Colonic mucosa (tissue), 4 donors: ENCODE measurements around the gene TEC. TPM values are rescaled to one million over a fixed set of nuclear protein-coding genes. Genes with fewer than 3 reads are reported as not detected.

Experiments used
- DNase-seq: peaks from one replicate; pipeline ENCODE4 v3.0.0-alpha.2; 2020
- H3K27ac ChIP-seq: fragments of 200-600 bp; one replicate; pipeline ENCODE4 v1.8.0; 2021
- H3K27me3 ChIP-seq: fragments of 200-600 bp; one replicate; pipeline ENCODE4 v1.8.0; 2021
- H3K36me3 ChIP-seq: fragments of 200-600 bp; one replicate; pipeline ENCODE4 v1.8.0; 2021
- H3K4me1 ChIP-seq: fragments of 200-600 bp; one replicate; pipeline ENCODE4 v1.8.0; 2021; ENCODE audit warnings: mild to moderate bottlenecking
- H3K4me3 ChIP-seq: fragments of 200-600 bp; one replicate; pipeline ENCODE4 v1.8.0; 2021
- H3K9ac ChIP-seq, 2 donors: one replicate each; pipeline ENCODE4 v1.7.0; 2013; ENCODE audit warnings: control low read depth in 2 of 2, low read depth in 2 of 2, low read length in 2 of 2
- H3K9me3 ChIP-seq: fragments of 200-600 bp; one replicate; pipeline ENCODE4 v1.8.0; 2021
- intact Hi-C: fragments of 100-400 bp; cut with DNase I; formaldehyde crosslinking; loops from one replicate; pipeline ENCODE4 v1.14.1; 2022
- total RNA-seq, 2 donors: library from RNA; stranded (reverse); fragmentation: NEBNext Ultra II Directional in 1 of 2; extraction: Animal tissue kit (Norgen Biotek cat#: 25700) in 1 of 2; gene quantifications; one replicate each; pipeline ENCODE4 v1.2.1, GENCODE V29; 2021
- TF ChIP-seq, protein P1 (sequence below): fragments of 200-600 bp; IDR thresholded peaks from one replicate; pipeline ENCODE4 v1.8.0; 2022; ENCODE audit warnings: antibody characterized with exemption, mild to moderate bottlenecking
- donor health status: healthy.
- donor health status: DM: no; HTN: no; CAD: no.
- donor health status: DM: no; HTN: no; CAD: no.

The TEC gene
- total RNA-seq, 2 donors from 2014 or later, result 2.1 to 2.9 TPM

DNA sequence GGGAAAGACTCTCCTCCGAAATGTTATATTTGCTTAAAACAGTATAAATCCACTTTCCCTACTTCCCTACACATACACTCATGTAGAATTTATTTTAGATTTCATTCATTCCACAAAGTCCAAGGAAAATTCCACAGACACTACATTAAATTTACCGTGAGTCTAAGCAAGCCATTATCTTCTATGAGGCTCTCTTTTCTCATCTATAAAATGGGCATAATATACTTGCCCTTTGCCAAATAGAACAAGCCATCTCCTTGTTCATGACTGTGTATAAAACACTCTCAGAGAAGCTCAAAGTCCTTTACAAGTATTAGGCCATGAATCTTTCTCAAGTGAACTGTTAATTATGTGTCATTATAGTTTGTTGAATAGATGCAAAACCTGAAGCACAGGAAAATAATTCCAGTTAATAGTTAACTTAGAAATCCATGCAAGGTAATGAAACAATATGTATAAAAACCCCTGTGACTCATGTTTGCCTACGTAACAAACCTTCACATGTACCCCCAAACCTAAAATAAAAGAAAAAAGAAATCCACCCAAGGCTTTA, 10.7 kb downstream of the TEC start:
- H3K9me3 ChIP-seq, result no peaks in the 10 kb centered on the region
- no peak overlapping the region for H3K4me3 ChIP-seq
- H3K4me1 ChIP-seq, result no peaks in the 10 kb centered on the region
- intact Hi-C loops, result no loop called here
- no peak overlapping the region for H3K9ac ChIP-seq
- DNase-seq, result no peak
- H3K27ac ChIP-seq, result no peak overlapping the region
- H3K27me3 ChIP-seq, result no peaks in the 10 kb centered on the region
- H3K36me3 ChIP-seq, result no peaks in the 10 kb centered on the region
- TF ChIP-seq, protein P1, sequence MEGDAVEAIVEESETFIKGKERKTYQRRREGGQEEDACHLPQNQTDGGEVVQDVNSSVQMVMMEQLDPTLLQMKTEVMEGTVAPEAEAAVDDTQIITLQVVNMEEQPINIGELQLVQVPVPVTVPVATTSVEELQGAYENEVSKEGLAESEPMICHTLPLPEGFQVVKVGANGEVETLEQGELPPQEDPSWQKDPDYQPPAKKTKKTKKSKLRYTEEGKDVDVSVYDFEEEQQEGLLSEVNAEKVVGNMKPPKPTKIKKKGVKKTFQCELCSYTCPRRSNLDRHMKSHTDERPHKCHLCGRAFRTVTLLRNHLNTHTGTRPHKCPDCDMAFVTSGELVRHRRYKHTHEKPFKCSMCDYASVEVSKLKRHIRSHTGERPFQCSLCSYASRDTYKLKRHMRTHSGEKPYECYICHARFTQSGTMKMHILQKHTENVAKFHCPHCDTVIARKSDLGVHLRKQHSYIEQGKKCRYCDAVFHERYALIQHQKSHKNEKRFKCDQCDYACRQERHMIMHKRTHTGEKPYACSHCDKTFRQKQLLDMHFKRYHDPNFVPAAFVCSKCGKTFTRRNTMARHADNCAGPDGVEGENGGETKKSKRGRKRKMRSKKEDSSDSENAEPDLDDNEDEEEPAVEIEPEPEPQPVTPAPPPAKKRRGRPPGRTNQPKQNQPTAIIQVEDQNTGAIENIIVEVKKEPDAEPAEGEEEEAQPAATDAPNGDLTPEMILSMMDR, result no peak

DNA sequence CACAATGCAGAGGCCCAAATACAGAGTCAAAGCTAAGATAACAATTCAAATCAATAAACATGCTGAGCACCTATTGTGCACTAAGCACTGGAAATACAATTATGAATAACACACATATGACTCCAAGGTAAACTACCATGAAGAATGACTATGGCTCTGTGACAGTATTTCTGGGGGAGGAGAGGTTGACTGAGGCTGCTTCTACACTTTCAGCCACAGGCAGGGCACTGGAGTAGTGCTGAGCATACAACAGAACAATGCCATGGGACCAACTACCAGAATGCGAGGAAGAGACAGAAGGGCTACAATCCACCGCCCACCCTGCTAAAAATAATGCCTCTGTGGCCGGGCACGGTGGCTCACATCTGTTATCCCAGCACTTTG, 13.7 kb downstream of the TEC start:
- H3K4me1 ChIP-seq, result no peaks in the 10 kb centered on the region
- no peaks in the 10 kb centered on the region for H3K36me3 ChIP-seq
- no peaks in the 10 kb centered on the region for H3K27me3 ChIP-seq
- TF ChIP-seq, protein P1, result no peak
- intact Hi-C loops, result no loop called here
- no peak for DNase-seq
- H3K4me3 ChIP-seq, result no peak overlapping the region
- H3K27ac ChIP-seq, result no peak overlapping the region
- no peak overlapping the region for H3K9ac ChIP-seq
- H3K9me3 ChIP-seq, result no peaks in the 10 kb centered on the region

- TF ChIP-seq, protein P1, result no peak
- no peaks in the 10 kb centered on the region for H3K36me3 ChIP-seq
Observed at GRCh38 chr4:48255072-48255958, 14.3 kb downstream of the TEC start.

GRCh38 chr4:48254381-48255071, 15.1 kb downstream of the TEC start:
- Histone ChIP-seq H3K36me3 (no peaks in the 10 kb centered on the region), H3K27me3 (no peaks in the 10 kb centered on the region), H3K27ac (no peak overlapping the region), H3K9ac (no peak overlapping the region), H3K9me3 (no peaks in the 10 kb centered on the region), H3K4me3 (no peak overlapping the region), H3K4me1 (no peaks in the 10 kb centered on the region)
- intact Hi-C loops, result no loop called here
- DNase-seq, result no peak
- TF ChIP-seq, protein P1, result no peak

More at GRCh38 chr4:48255072-48255958, 14.3 kb downstream of the TEC start:
- DNase-seq, result no peak
- intact Hi-C loops, result no loop called here
- Histone ChIP-seq H3K4me3 (no peak overlapping the region), H3K27me3 (no peaks in the 10 kb centered on the region), H3K27ac (no peak overlapping the region), H3K9ac (no peak overlapping the region), H3K9me3 (no peaks in the 10 kb centered on the region), H3K4me1 (no peaks in the 10 kb centered on the region)

- TF ChIP-seq, protein P1, result no peak
- Histone ChIP-seq H3K4me1 (no peaks in the 10 kb centered on the region), H3K4me3 (no peak overlapping the region), H3K9me3 (no peaks in the 10 kb centered on the region), H3K27me3 (no peaks in the 10 kb centered on the region), H3K9ac (no peak overlapping the region), H3K36me3 (no peaks in the 10 kb centered on the region), H3K27ac (no peak overlapping the region)
- DNase-seq, result no peak
- intact Hi-C loops, result no loop called here
Observed at GRCh38 chr4:48252313-48252712, 17.3 kb downstream of the TEC start.
